ENCODE results near the gene CROCC.
"Not testable (repeated sequence)": the region's sequence is repeated elsewhere in the genome, so short reads cannot be mapped to it uniquely, and the experiment has no call there.

Gene CROCC

DNA sequence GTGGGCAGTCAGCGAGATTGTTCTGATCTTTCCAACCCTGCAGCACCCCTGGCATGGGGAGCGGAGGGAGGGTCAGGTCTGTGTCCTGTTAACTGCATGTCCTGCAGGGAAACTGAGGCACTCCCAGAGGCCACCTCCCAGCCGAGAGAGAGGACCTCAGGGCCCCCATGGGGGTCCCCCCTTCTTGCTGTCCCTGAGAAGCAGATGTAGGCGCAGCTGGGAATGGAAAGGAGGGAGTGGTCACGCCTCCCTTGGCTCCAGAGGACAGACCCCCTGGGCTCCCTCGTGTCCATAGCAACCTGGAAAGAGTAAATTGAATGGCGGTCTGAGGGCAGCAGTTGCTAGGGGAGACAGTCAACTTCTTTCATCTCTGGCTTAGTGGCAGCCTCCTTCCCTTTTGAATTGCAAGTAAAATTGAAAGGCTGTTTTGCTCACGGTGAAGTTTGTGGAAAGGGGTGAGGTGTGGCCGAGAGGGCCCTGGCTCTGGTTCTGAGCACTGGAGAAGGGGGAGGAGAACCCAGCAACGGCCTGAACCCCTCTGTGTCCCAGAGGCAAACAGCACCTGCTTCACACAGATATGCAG lies 4.9 kb downstream of the CROCC start:
- WGBS (ENCODE audit: extremely low coverage, insufficient coverage, insufficient read length) = no CpG with 5 or more reads among the region's 10 CpGs
- no peaks in the 10 kb centered on the region for H3K27me3 ChIP-seq (ENCODE audit: insufficient read depth, low read length)
- no peak overlapping the region for H2AK5ac ChIP-seq (ENCODE audit: low read length)
- no peak overlapping the region for H4K12ac ChIP-seq (ENCODE audit: low read depth, low read length)
- DNase-seq = no peak
- no peaks in the 10 kb centered on the region for H3K79me1 ChIP-seq (ENCODE audit: low read length)
- peaks cover 0 to 2% of the 10 kb centered on the region in 2 experiments for H3K36me3 ChIP-seq (ENCODE audit: control insufficient read depth in 1 of 2, insufficient read depth in 2 of 2, low read length in 2 of 2)
- H3K27ac ChIP-seq (ENCODE audit: low read depth, low read length) = no peak overlapping the region
- no peak overlapping the region for H2BK12ac ChIP-seq (ENCODE audit: low read length)
- no peak overlapping the region for H3K23ac ChIP-seq (ENCODE audit: low read length)
- H4K8ac ChIP-seq (ENCODE audit: low read depth, low read length) = no peak overlapping the region
- no peak overlapping the region for H3K4me3 ChIP-seq (ENCODE audit: low read depth, low read length)
- H3K18ac ChIP-seq (ENCODE audit: low read length) = no peak overlapping the region
- H3K9me3 ChIP-seq (ENCODE audit: insufficient read depth, low read depth, low read length) = peaks cover 5% of the 10 kb centered on the region
- no peak overlapping the region for H2BK120ac ChIP-seq (ENCODE audit: insufficient read depth, low read length, poor library complexity)
- H3K9ac ChIP-seq (ENCODE audit: low read length) = no peak overlapping the region
- H3K4me1 ChIP-seq (ENCODE audit: control insufficient read depth in 1 of 2, insufficient read depth in 2 of 2, low read length in 2 of 2) = peaks cover 0 to 6% of the 10 kb centered on the region in 2 experiments
- H3K79me2 ChIP-seq (ENCODE audit: control insufficient read depth, insufficient read depth, low read length, poor library complexity) = no peaks in the 10 kb centered on the region
- no peak overlapping the region for H4K91ac ChIP-seq (ENCODE audit: low read depth, low read length)
- H3K14ac ChIP-seq (ENCODE audit: low read length) = no peak overlapping the region
- no peak overlapping the region for H3K4me2 ChIP-seq (ENCODE audit: low read length)
- no peak overlapping the region for H2AFZ ChIP-seq (ENCODE audit: insufficient read depth, low read length, poor library complexity)
- no peak overlapping the region for H2BK5ac ChIP-seq (ENCODE audit: low read depth, low read length, poor library complexity)
- no peak overlapping the region for H3K4ac ChIP-seq (ENCODE audit: low read depth, low read length)

DNA sequence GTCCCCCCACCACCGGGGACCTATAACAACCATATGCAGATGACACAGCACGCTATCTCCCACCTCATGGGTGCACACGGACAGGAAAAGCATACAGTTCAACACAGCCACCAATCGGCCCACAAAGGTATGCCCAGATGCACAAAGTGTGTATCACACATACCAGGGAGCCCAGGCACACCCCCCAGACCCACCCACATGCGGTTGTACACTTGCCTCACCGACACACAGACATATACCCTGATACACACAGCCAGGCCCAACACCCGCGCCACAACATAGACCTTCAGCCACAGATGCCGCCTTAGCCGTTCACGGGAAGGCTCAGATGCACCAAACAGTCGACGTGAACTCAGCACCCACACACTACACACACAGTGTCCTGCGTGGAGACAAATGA lies 5.5 kb downstream of the CROCC start:
- Histone ChIP-seq H2AK5ac (ENCODE audit: low read length) (no peak overlapping the region), H3K14ac (ENCODE audit: low read length) (no peak overlapping the region), H4K91ac (ENCODE audit: low read depth, low read length) (no peak overlapping the region), H3K23ac (ENCODE audit: low read length) (no peak overlapping the region), H3K4me1 (ENCODE audit: control insufficient read depth in 1 of 2, insufficient read depth in 2 of 2, low read length in 2 of 2) (no peaks in the 10 kb centered on the region), H3K79me2 (ENCODE audit: control insufficient read depth, insufficient read depth, low read length, poor library complexity) (no peaks in the 10 kb centered on the region), H2AFZ (ENCODE audit: insufficient read depth, low read length, poor library complexity) (no peak overlapping the region), H2BK12ac (ENCODE audit: low read length) (no peak overlapping the region), H3K9me3 (ENCODE audit: insufficient read depth, low read depth, low read length) (peaks cover 5% of the 10 kb centered on the region), H3K36me3 (ENCODE audit: control insufficient read depth in 1 of 2, insufficient read depth in 2 of 2, low read length in 2 of 2) (peaks cover 0 to 2% of the 10 kb centered on the region in 2 experiments), H2BK120ac (ENCODE audit: insufficient read depth, low read length, poor library complexity) (no peak overlapping the region), H3K4me3 (ENCODE audit: low read depth, low read length) (no peak overlapping the region), H3K79me1 (ENCODE audit: low read length) (no peaks in the 10 kb centered on the region), H3K18ac (ENCODE audit: low read length) (no peak overlapping the region), H3K27ac (ENCODE audit: low read depth, low read length) (no peak overlapping the region), H4K12ac (ENCODE audit: low read depth, low read length) (no peak overlapping the region), H3K9ac (ENCODE audit: low read length) (no peak overlapping the region), H2BK5ac (ENCODE audit: low read depth, low read length, poor library complexity) (no peak overlapping the region), H3K27me3 (ENCODE audit: insufficient read depth, low read length) (no peaks in the 10 kb centered on the region), H3K4ac (ENCODE audit: low read depth, low read length) (no peak overlapping the region), H4K8ac (ENCODE audit: low read depth, low read length) (no peak overlapping the region), H3K4me2 (ENCODE audit: low read length) (no peak overlapping the region)
- no peak for DNase-seq
- no CpG with 5 or more reads among the region's 14 CpGs for WGBS (ENCODE audit: extremely low coverage, insufficient coverage, insufficient read length)

DNA sequence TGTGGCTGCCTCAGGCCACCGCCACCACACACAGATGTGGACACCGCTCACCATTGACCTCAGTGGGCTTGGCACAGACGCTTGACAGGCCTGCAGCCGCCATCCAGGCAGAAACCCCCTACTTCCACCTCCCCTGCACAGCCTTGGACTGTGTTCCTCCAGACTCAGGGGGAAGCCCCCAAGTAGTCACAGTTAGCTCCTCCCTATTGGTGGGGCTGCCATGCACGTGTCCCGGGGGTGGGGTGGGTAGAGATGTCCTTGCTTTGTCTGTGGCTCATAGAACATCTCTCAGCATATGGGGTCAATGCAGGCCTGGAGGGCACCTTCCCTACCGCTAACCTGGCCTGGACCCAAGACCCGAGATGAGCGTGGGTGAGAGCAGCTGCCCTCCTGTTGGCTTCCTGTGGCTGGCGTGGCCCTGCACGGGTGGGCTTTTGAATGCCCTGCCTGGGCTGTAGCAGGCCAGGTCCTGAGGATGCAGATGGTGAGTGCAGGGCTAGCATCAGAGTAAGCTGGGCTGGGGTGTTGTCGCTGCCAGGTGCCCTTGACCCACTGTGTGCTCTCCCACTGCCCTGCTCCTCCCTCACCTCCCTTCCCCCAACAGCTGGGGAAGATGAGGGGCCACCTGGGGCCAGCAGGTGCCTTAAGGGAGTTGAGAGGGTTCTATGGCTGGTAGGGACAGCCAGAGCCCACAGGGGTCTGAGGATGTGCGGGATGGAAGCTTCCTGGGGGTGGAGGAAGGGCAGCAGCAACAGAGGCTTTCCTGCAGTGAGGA lies 6.2 kb downstream of the CROCC start:
- H3K27me3 ChIP-seq (ENCODE audit: insufficient read depth, low read length) = no peaks in the 10 kb centered on the region
- no peak overlapping the region for H3K27ac ChIP-seq (ENCODE audit: low read depth, low read length)
- no peaks in the 10 kb centered on the region for H3K79me2 ChIP-seq (ENCODE audit: control insufficient read depth, insufficient read depth, low read length, poor library complexity)
- DNase-seq = no peak
- no peak overlapping the region for H3K18ac ChIP-seq (ENCODE audit: low read length)
- no peak overlapping the region for H3K9ac ChIP-seq (ENCODE audit: low read length)
- peaks cover 0 to 2% of the 10 kb centered on the region in 2 experiments for H3K36me3 ChIP-seq (ENCODE audit: control insufficient read depth in 1 of 2, insufficient read depth in 2 of 2, low read length in 2 of 2)
- no peak overlapping the region for H3K14ac ChIP-seq (ENCODE audit: low read length)
- no peak overlapping the region for H2AK5ac ChIP-seq (ENCODE audit: low read length)
- no CpG with 5 or more reads among the region's 13 CpGs for WGBS (ENCODE audit: extremely low coverage, insufficient coverage, insufficient read length)
- H4K8ac ChIP-seq (ENCODE audit: low read depth, low read length) = no peak overlapping the region
- no peak overlapping the region for H2AFZ ChIP-seq (ENCODE audit: insufficient read depth, low read length, poor library complexity)
- no peak overlapping the region for H2BK120ac ChIP-seq (ENCODE audit: insufficient read depth, low read length, poor library complexity)
- H3K4me3 ChIP-seq (ENCODE audit: low read depth, low read length) = no peak overlapping the region
- H3K4ac ChIP-seq (ENCODE audit: low read depth, low read length) = no peak overlapping the region
- H3K23ac ChIP-seq (ENCODE audit: low read length) = no peak overlapping the region
- H4K12ac ChIP-seq (ENCODE audit: low read depth, low read length) = no peak overlapping the region
- H3K4me2 ChIP-seq (ENCODE audit: low read length) = no peak overlapping the region
- no peak overlapping the region for H4K91ac ChIP-seq (ENCODE audit: low read depth, low read length)
- H3K79me1 ChIP-seq (ENCODE audit: low read length) = no peaks in the 10 kb centered on the region
- no peak overlapping the region for H2BK12ac ChIP-seq (ENCODE audit: low read length)
- H2BK5ac ChIP-seq (ENCODE audit: low read depth, low read length, poor library complexity) = no peak overlapping the region
- no peaks in the 10 kb centered on the region for H3K4me1 ChIP-seq (ENCODE audit: control insufficient read depth in 1 of 2, insufficient read depth in 2 of 2, low read length in 2 of 2)
- peaks cover 5% of the 10 kb centered on the region for H3K9me3 ChIP-seq (ENCODE audit: insufficient read depth, low read depth, low read length)

GRCh38 chr1:16929146-16930041 lies 7.7 kb downstream of the CROCC start:
- H2AFZ ChIP-seq (ENCODE audit: insufficient read depth, low read length, poor library complexity); H3K9ac ChIP-seq (ENCODE audit: low read length); H2BK120ac ChIP-seq (ENCODE audit: insufficient read depth, low read length, poor library complexity); H4K91ac ChIP-seq (ENCODE audit: low read depth, low read length); H2AK5ac ChIP-seq (ENCODE audit: low read length); H3K36me3 ChIP-seq (ENCODE audit: control insufficient read depth in 1 of 2, insufficient read depth in 2 of 2, low read length in 2 of 2); H2BK5ac ChIP-seq (ENCODE audit: low read depth, low read length, poor library complexity); DNase-seq; H3K79me2 ChIP-seq (ENCODE audit: control insufficient read depth, insufficient read depth, low read length, poor library complexity); H2BK12ac ChIP-seq (ENCODE audit: low read length); H3K27me3 ChIP-seq (ENCODE audit: insufficient read depth, low read length); H3K27ac ChIP-seq (ENCODE audit: low read depth, low read length); H4K12ac ChIP-seq (ENCODE audit: low read depth, low read length); H3K4ac ChIP-seq (ENCODE audit: low read depth, low read length); H4K8ac ChIP-seq (ENCODE audit: low read depth, low read length); H3K4me1 ChIP-seq (ENCODE audit: control insufficient read depth in 1 of 2, insufficient read depth in 2 of 2, low read length in 2 of 2); H3K18ac ChIP-seq (ENCODE audit: low read length); H3K79me1 ChIP-seq (ENCODE audit: low read length); H3K9me3 ChIP-seq (ENCODE audit: insufficient read depth, low read depth, low read length); H3K4me2 ChIP-seq (ENCODE audit: low read length); H3K23ac ChIP-seq (ENCODE audit: low read length); H3K14ac ChIP-seq (ENCODE audit: low read length); H3K4me3 ChIP-seq (ENCODE audit: low read depth, low read length): not testable (repeated sequence)
- WGBS (ENCODE audit: extremely low coverage, insufficient coverage, insufficient read length) = no CpG with 5 or more reads among the region's 24 CpGs

Data from trophoblast cell (in vitro differentiated cells and primary cell).